Cardiac fibroblast (primary cell): Measurements from ENCODE around the gene TARS3.

ENCODE experiments used
- DNase-seq, 2 donors: peaks; one replicate each; pipeline versions ENCODE4 v3.0.0 to v3.0.0-alpha.2; 2010; ENCODE audit warnings: low read depth in 2 of 2
- H3K4me3 ChIP-seq, 2 donors: replicated peaks in 1 of 2; 1 replicate in 1 of 2; 2 replicates in 1 of 2; pipeline ENCODE4 v1.5.1; 2011; ENCODE audit warnings: low read depth in 2 of 2, low read length in 2 of 2, mild to moderate bottlenecking in 2 of 2, moderate library complexity in 1 of 2
- CTCF ChIP-seq: IDR thresholded peaks from one replicate; pipeline ENCODE4 v1.5.1; 2011; ENCODE audit warnings: low read depth, mild to moderate bottlenecking, low read length, inconsistent platforms

Gene TARS3

GRCh38 chr15:101718896-101719295 is 5.4 kb downstream of the TARS3 start:
- H3K4me3 ChIP-seq, result no peak overlapping the region
- TF ChIP-seq CTCF, result no peak
- DNase-seq, result no peak

GRCh38 chr15:101712078-101712477 is 12.2 kb downstream of the TARS3 start:
- no peak for TF ChIP-seq CTCF
- DNase-seq, result no peak

GRCh38 chr15:101710806-101711205 is 13.5 kb downstream of the TARS3 start:
- no peak overlapping the region for H3K4me3 ChIP-seq
- DNase-seq, result peak; percentile 17 to 57
- no peak for TF ChIP-seq CTCF

More at GRCh38 chr15:101712078-101712477, 12.2 kb downstream of the TARS3 start:
- no peak overlapping the region for H3K4me3 ChIP-seq

- no peak for DNase-seq
- no peak for TF ChIP-seq CTCF
- no peak overlapping the region for H3K4me3 ChIP-seq
Observed at GRCh38 chr15:101709466-101709865, 14.8 kb downstream of the TARS3 start.

GRCh38 chr15:101707983-101708382 is 16.3 kb downstream of the TARS3 start:
- TF ChIP-seq CTCF, result no peak
- H3K4me3 ChIP-seq, result no peak overlapping the region
- DNase-seq, result no peak

GRCh38 chr15:101702077-101702476 is 22.2 kb downstream of the TARS3 start:
- no peak for DNase-seq
- H3K4me3 ChIP-seq, result no peak overlapping the region
- no peak for TF ChIP-seq CTCF

GRCh38 chr15:101698314-101698713 is 26.0 kb downstream of the TARS3 start:
- TF ChIP-seq CTCF, result no peak
- no peak for DNase-seq
- H3K4me3 ChIP-seq, result no peak overlapping the region
